Measurements from ENCODE around the gene DIAPH1.

The DIAPH1 gene

DNA sequence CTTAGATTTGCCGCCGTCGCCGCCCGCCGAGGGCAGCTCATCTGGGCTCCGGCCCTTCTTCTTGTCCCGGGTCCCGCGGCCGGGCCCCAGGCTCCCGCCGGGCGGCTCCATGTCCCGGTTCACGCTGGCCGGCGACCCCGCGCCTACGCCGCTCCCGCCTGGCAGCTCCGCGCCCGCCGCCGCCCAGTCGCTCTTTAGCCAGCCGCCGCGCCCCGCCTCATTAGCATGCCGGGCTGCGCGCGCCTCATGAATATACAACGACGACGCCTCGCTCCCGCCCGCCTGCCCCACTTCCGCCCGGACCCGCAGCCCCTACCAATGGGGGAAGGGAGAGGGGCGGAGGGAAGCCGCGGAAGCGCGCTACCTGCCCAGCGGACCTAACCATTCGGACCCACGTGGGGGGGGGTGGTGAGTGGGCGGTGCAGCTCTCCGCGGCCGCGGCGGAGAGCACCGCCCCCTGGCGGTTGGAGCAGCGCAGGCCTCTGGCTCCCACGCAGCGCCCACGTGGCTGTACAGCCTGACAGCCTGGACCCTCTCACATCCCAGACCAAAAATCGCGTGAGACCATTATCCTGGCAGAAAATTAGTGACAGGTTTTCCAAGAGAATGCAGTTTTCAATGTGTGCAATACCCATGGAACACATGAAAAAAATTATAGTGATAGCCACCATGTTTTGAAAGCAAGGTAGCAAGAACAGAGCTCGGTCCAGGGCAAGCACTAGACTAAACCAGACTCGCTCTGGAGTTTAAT, at the start of gene DIAPH1:
TSS of gene DIAPH1 (minus strand) at position 197 of the 751 bp plus-strand sequence. CDS start at position 111, 86 bp downstream.
- peak; percentile 99 for DNase-seq (ENCODE audit: low read depth)

DNA sequence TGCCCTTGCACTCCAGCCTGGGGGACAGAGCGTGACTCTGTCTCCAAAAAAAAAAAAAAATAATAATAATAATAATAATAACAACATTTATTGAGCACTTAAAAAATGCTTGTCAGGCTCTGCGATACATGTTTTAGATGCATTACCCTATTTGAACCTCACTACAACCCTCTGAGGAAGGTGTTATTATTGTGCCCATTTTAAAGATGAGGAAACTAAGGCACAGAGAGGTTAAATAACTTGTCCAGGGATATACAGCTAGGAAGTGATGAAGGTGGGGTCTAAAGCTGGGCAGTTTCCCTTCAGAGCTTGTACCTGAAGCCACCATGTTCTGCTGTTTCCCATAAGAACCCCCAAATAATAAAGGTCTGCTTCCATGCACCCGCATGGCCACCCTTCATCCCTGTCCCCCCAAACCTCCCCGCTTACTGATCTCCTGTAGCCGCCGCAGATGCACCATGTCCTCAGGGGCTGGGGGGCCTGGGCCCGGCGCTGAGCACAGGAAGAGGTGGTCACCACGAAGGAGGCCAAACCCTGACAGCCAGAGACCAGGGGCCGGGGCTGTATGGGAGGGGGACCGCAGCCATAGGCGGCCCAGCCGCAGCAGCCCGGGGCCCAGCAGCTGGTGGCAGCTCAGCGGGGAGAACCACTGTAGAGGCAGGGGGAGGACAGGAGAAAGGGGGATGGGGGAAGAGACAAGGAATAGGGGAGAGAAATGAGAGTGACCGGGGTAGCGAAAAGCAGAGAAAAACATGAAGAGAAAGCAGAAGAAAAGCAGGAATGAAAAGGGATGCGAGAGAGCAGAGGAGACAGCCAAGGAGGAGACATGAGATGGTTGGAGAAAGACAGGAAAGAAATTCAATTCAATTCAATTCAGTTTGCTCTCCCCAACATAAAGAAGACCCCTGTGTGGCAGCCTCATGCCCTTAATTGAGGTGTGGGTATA, 47.5 kb upstream of the DIAPH1 start:
- no peak for DNase-seq (ENCODE audit: low read depth)

DNA sequence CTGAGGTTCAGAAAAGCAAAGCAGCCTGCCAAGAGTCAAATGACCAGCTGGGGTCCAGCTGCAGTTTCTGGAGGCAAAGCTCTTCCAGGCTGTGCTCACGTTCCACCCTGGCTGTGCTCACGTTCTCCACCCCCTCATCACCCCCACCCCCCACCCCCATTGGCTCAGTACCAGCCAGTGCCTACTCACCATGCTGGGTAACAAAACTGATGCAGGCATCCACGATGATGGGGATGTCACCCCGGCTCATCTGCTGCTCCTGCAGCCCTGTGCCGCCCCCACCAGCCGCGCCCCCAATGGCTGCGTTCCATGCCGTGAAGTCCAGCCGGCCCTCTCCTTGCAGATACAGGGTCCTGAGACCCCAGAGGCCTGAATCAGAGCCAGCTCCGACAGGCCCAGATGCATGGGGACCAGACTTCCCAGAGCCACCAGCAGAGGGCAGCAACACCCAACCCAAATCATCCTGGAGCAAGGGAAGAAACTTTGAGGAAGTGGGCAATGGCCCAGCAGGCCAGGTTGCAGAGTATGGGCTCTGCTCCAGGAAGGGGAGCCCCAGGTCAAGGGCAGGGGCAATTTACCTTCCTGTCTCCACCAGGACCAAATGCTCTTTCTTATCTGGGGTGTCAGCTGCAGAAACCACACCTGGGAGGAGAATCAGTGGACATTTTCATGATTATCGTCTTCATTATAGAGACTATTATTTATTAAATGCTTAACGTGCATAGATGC, 46.1 kb upstream of the DIAPH1 start:
- peak; percentile 49 for DNase-seq (ENCODE audit: low read depth)

DNA sequence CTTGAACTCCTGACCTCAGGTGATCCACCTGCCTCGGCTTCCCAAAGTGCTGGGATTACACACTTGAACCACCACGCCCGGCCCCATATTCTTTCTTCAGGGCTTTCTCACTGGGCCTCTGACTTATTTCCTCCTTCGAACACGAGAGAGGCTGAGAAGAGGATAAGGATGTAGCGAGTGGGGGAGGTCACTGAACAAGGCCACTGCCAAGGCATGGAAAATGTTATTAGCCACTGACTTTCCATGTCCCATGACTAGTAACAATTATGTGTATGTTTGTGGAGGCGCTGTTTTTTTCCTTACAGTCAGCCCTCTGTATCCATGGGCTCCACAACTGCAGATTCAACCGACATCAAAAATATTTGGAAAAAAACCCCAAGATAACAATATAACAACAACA, 44.7 kb upstream of the DIAPH1 start:
- no peak for DNase-seq (ENCODE audit: low read depth)

DNA sequence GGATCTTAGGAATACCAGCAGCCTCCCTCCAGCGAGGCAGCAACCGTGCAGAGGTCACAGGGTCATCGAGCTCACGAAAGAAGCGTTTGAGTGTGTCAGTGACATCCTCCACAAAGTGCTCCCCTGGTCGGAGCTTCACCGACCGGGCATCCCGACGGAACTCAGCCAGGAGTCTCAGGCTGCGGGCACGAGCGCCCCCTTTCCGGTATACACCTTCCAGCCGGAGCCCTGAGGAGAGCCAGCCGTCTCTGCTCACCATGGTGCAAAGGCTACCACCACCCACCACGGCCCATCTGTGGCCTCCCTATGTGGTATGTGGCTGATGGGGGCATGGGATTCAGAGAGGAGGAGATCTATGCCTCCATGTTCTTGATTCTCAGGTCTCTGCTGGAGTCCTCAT, 43.2 kb upstream of the DIAPH1 start:
- no peak for DNase-seq (ENCODE audit: low read depth)

DNA sequence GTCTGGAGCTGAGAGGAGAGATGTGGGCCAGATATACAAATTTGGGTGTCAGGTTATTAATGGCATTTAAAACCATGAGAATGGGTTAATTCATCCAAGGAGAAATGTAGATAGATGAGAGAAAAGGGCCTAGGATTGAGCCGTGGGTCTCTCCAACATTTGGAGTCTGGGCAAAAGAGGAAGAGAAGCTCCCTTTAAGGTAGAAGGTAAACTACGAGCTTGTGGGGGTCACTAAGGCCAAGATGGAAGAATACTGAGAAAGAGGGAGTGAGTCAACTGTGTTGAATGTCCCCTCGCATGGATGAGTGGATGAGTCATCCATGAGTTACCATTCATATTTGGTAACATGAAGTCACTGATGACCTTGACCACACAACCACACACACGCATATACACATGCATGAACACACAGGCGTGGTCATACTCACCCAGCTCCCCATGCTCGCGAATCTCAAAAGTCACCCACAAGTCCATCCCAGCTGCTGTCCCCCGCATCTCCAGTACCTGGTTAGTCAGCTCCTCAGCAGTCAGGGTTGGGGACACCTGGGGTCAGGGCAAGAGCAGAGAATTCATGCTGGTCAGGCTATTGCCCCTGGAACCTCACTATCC, 39.2 kb upstream of the DIAPH1 start:
- DNase-seq (ENCODE audit: low read depth): no peak

DNA sequence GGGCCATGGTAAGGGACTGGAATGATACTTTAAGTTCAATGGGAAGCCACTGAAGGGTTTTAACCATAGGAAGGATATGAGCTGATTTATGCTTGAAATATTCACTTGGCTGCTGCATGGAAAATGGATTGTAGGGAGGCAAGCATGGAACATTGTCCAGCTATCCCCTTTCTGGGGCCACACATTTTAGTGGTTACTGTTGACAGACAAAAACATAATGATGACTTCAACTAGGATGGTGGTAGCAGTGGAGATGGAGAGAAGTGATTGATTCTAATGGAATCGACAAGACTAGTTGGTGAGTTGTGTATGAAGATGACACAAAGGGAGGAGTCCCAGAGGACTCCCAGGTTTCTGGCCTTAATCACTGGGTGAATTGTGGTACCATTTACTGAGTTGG, 38.6 kb upstream of the DIAPH1 start:
- no peak for DNase-seq (ENCODE audit: low read depth)

DNA sequence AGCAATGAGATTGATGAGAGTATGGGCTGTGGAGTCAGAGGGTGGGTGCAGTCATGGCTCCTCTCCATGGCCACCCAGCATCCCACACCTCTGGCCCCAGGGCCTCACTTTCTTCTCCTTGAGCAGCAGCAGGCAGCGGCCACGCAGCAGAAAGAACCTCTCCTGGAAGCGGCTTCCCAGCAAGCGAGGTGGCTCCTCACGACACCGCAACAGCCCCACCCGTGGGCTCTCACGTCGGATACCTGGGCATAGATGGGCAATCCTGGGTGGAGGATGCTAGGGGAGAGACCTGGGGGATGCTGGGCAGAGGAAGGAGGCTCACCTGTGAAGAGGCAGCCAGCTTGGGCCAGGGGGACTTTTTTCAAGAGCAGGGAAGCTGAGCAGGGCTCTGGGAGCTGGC, 37.6 kb upstream of the DIAPH1 start:
- DNase-seq (ENCODE audit: low read depth): no peak

DNA sequence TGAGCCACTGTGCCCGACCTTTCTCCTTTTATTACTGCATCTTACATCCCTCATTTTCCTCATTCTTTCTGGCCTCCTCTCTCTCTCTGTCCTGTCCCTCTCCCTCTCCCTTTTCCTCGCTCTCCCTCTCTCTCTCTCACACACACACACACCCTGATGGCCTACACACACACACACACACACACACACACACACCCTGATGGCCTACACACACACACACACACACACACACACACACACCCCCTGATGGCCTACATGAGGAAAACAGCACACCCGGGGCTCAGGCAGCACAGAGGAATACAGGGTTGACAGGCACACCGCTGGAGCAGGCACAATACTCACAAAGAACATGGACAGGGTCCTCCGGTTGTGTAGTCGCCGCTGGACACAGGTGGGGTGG, 36.2 kb upstream of the DIAPH1 start:
- no peak for DNase-seq (ENCODE audit: low read depth)

DNA sequence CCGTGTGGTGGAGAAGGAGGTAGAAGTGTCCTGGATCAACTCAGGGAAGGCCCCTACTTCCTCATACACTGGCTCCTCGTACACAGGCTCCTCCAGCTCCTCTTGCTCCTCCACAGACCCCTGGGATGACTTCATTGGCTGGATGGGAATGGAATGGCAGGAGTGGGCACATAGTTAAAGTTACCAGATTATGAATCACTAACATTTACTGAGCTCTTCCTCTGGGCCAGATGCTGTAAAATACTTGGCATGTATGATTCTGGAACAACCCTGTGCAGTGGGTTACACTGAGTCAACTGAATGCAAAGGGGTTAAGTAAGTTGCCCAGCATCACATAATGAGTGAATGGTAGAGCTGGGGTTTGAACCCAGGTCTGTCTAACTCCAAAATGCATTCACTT, 35.5 kb upstream of the DIAPH1 start:
- no peak for DNase-seq (ENCODE audit: low read depth)

DNA sequence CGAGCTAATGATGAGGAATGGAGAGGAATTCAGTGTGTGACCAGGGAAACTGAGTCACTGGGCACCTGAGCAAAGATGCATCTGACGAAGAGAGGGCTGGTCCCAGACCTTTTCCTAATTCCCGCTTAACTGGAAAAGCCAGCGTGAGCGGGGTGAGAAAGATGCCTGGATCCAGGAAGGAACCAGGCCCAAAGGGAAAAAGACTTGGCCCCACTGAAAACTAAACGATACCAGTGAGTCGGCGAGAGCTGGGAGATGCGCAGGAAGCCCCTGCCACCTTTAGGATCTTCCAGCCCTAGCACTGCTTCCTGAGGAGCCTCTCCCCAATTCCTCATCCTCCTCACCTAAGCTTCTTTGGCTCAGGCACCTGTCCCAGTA, 32.9 kb upstream of the DIAPH1 start:
- DNase-seq (ENCODE audit: low read depth): no peak

DNA sequence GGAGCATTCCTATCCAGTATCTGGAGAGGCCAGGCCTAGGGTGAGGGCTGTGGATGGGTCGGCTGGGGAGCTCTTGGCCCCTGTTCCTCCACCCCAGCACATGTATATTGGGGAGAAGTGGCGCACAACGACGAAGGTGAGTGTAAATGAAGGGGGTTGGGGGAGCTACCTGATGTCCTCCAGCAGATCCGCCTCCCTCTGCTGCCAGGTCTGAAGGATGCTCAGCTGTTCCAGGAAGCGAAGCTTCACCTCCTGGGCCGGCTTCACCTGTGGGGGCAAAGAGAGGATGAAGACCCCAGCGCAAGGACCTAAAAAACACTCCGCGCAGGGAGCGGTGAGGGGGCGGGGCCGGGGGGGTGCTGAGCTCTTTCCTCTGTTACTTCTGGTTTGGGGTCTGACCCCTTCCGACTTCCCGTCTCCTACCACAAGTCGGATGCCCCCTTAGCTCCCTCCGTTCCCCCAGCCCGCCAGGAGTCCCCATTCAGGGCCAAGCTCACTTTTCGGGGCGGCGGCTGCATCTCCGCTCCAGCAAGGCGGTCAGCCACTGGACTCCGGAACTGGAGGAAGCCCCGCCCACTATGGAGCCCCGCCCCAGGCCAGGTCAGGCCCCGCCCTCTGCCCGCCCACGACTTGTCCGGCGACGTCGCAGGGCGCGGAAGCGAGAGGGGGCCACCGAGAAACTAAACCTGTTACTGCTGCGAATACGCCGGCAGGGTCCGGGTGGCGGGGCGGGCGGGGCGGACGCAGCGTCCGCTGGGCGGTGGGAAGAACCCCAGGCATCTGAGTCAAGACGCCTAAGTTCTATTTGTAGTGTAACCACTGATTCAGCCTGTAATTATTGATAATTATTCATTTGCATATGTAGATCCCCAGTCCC, 32.3 kb upstream of the DIAPH1 start, which contains the start of gene FCHSD1:
TSS of gene FCHSD1 (minus strand) at position 568 of the 877 bp plus-strand sequence. CDS start at position 518, 50 bp downstream.
- DNase-seq (ENCODE audit: low read depth): peak; percentile 74

DNA sequence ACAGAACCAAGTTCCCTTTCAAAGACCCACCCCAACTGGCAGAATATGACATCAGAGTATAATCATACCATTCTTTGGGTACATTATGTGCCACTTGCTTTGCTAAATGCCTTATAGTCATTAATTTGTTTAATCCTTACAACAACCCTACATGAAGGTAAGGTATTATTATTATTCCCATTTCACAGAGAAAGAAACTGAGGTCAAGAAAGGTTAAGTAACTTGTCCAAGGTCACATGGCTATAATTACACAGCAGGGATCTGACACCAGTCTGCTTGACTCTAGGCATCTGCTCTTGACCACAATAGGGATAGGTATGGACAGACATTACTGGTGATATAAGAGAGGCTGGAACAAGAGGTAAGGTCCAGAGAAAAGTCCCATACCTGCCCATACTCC, 31.2 kb upstream of the DIAPH1 start:
- no peak for DNase-seq (ENCODE audit: low read depth)

DNA sequence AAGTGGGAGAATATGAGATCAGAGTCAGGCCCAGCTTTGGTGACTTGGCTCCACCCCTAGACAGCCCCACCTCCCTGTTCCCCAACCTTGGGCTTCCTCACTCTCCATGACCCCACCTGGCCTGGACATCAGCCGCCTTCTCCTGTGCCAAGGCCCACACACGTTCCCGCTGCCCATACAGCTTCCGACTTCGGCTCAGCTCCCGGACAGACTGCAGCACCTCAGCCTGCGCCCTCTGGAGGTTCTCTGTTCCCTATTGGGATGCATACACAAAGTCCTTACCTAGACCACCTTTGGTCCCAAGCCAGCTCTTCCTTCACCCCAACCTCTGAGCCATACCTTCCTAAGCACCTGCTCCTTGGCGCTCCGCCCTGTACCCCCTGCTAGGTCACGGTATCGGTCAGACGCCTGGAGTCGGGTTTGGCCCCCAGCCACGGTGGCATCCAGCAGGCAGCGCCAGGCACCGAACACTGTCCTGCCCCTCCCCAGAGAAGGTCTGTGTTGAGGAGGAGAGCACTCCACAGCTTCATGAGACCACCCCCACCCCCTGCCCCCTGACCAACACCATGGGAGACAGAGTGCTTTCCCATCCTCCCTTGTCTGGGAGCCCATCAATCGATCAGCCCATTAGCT, 30.4 kb upstream of the DIAPH1 start:
- no peak for DNase-seq (ENCODE audit: low read depth)

DNA sequence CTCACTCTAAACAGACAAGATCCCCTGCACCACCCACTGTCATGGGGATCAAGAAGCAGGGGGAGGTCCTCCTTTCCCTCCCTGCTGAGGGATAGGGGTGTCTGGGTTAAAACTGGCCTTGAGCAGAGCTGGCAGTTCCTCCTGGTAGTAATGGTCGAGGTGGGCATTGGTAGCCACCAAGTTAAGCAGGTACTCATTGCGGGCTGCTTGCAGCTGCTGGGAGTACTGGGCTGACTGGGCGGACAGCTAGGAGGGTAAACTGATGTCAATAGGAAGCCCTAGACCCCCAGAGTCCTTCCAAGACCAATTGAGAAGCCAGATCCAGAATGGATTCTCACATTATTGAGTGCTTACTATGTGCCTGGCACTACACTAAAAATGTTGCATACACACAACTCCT, 29.1 kb upstream of the DIAPH1 start:
- DNase-seq (ENCODE audit: low read depth): no peak

DNA sequence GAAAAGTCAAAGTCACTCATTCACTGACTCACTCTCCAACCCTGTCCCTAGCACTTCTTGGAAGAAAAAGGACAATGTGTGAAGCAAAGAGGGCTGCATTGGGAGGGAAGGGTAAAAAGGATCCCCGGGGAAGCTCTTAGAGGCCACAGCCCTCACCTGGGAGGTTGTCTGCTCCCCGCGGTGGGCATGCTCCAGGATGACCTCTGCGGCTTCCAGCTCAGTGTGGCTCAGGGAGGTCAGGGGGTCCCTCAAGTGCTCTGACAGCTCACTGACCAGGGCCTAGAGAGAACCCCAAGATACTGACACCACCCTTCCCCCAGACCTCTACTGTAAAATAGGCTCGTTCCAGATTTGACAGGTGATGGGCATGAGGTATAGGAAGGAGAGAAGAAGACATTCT, 28.4 kb upstream of the DIAPH1 start:
- no peak for DNase-seq (ENCODE audit: low read depth)

DNA sequence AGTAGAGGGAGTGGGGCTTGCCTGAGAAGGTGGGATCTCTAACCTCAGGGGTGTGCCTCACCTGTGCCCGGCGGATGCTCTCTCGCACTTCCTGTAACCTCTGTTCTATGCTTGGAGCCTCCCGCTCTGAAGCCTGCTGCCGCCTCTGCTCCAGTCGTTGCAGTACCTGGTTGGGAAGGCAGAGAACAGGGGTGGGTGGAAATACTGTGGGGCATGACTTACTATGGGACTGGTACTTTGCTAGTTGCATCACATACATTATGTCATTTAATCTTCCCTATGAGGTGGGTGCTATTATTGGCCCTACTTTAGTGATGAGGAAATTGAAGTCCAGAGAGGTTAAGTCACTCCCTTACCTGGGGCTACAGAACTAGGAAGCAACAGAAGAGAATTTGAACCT, 27.2 kb upstream of the DIAPH1 start:
- no peak for DNase-seq (ENCODE audit: low read depth)

DNA sequence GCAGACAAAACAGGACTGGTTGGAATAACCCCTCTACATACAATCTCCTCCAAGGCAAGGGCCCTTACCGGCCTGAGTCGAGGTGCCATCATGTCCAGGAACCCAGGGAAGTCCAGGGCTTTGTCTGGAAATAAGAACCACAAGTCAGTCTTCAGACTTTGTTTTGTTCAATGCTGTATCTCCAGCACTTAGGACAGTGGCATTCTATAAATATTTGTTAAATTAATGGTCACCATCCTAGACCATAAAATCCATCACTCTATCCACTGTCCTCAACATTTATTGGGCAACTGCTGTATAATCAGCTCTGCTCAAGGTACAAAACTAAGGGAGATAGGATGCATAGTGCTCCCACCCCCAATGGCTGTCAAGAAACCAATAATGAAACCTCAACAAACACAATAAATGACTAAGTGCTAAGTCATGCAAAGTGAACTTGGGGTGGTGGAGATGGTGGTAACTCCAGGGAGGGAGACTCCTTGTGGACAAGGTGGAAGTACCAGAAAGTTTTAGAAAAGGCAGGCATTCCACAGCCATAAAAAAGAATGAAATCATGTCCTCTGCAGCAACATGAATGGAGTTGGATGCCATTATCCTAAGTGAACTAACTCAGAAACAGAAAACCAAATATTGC, 23.0 kb upstream of the DIAPH1 start:
- DNase-seq (ENCODE audit: low read depth): no peak

DNA sequence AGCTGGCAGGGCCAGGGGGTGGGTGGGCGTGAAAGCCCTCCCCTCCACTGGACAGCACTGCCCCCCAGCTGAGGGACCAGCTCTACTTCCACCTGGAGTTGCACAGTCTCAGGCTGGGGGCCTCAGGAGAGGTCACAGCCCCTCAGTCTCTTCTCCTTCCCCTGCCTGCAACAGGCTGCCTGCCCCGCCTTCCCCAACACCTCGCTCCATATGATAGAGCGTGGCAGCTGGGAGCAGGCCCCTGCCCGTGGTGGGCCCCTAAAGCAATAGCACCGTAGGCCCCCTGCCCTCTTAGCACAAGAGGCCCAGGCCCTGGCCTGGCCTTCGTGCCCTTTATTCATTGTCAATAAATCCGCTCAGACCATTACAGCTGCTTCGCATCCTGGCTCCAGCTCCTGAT, 21.9 kb upstream of the DIAPH1 start:
- no peak for DNase-seq (ENCODE audit: low read depth)

DNA sequence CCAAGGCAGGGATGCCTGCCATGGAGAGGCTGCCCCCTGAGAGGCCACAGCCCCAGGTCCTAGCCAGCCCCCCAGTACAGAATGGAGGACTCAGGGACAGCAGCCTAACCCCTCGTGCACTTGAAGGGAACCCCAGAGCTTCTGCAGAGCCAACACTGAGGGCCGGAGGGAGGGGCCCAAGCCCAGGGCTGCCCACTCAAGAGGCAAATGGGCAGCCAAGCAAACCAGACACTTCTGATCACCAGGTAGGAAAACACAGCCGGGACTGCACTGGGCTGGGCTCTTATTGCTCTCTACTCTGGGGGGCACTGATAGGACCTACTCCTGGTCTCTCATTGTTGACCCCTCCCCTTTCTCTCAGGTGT, 21.2 kb upstream of the DIAPH1 start:
- DNase-seq (ENCODE audit: low read depth): no peak

Data from stimulated activated CD8-positive, alpha-beta memory T cell treated with anti-CD3 and anti-CD28 coated beads, Interleukin-4, amount 100 ng/mL, for 24 hours (primary cell).